Muscle of leg (tissue), 11 donors: ENCODE results near the gene IFITM2. TPM values are rescaled to one million over a fixed set of nuclear protein-coding genes. Genes with fewer than 3 reads are reported as not detected.

Source experiments
- DNase-seq: peaks from one replicate; pipeline ENCODE4 v3.0.0; 2013
- H3K27ac ChIP-seq: one replicate; pipeline ENCODE4 v1.5.1; 2013; ENCODE audit warnings: mild to moderate bottlenecking, low read length, control low read depth
- H3K27me3 ChIP-seq: one replicate; pipeline ENCODE4 v1.6.1; 2013; ENCODE audit warnings: low read length; ENCODE audit not compliant: control insufficient read depth, insufficient read depth
- H3K36me3 ChIP-seq: one replicate; pipeline ENCODE4 v1.6.1; 2013; ENCODE audit warnings: low read length; ENCODE audit not compliant: control insufficient read depth, insufficient read depth
- H3K4me1 ChIP-seq: one replicate; pipeline ENCODE4 v1.6.1; 2013; ENCODE audit warnings: low read length; ENCODE audit not compliant: control insufficient read depth, insufficient read depth
- H3K4me3 ChIP-seq: one replicate; pipeline ENCODE4 v1.5.1; 2013; ENCODE audit warnings: low read length, control low read depth
- H3K9me3 ChIP-seq: replicated peaks from 2 replicates; pipeline ENCODE4 v1.6.1; 2013; ENCODE audit warnings: low read depth, low read length; ENCODE audit not compliant: control insufficient read depth
- WGBS: methylation state at CpG from one replicate; pipeline ENCODE4 v1.1.5; 2013; ENCODE audit warnings: missing lambda C conversion rate; ENCODE audit not compliant: insufficient coverage; 5-methylcytosine and 5-hydroxymethylcytosine counted together
- polyA plus RNA-seq, 8 donors: library from polyadenylated mRNA; unstranded; fragments of 120-200 nt; gene quantifications; one replicate each; pipeline versions ENCODE4 v1.2.1 to v1.2.3, GENCODE V29; 2013; ENCODE audit warnings: inconsistent platforms in 1 of 8, low replicate concordance in 1 of 8; ENCODE audit not compliant: insufficient read length in 8 of 8, insufficient read depth in 1 of 8
- total RNA-seq: library from RNA; stranded (reverse); fragments of 120-200 nt; gene quantifications from one replicate; pipeline ENCODE4 v1.2.4, GENCODE V29; 2013

Gene IFITM2
- total and polyA plus RNA-seq, 9 donors, result 48.1 to 130 (median 83.2) TPM

GRCh38 chr11:270451-271318 lies 36.9 kb upstream of the IFITM2 start:
- no peak overlapping the region for H3K4me3 ChIP-seq
- no peak overlapping the region for H3K27ac ChIP-seq

DNA sequence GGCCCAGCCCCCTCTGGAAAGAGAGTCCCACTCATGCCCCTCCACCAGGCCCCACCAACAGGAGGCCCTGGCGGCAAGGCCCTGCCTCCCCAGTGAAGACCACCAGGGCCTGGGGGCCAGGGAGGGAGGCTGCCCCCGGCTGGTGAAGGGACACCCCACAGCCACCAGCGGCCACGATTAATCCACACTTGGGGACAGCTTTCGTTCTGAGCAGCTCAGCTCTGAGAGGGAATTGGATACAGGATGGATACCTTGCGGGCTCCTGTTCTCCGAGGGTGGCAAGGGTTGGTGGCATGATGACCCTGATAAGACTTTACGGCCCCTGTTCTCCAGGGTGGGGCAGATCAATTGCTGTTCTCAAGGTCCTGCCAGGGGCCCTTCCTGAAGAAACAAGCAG lies 36.3 kb upstream of the IFITM2 start:
- Histone ChIP-seq H3K27me3 (peaks cover 41% of the 10 kb centered on the region), H3K9me3 (no peaks in the 10 kb centered on the region), H3K36me3 (no peaks in the 10 kb centered on the region), H3K4me1 (no peaks in the 10 kb centered on the region), H3K4me3 (no peak overlapping the region), H3K27ac (no peak overlapping the region)
- no peak for DNase-seq
- WGBS, result 85% methylated on average over 5 of the region's 8 CpGs

More at GRCh38 chr11:270451-271318, 36.9 kb upstream of the IFITM2 start:
- Histone ChIP-seq H3K36me3 (no peaks in the 10 kb centered on the region), H3K4me1 (no peaks in the 10 kb centered on the region), H3K9me3 (no peaks in the 10 kb centered on the region), H3K27me3 (peaks cover 41% of the 10 kb centered on the region)
- WGBS, result 67% methylated on average over 14 of the region's 18 CpGs
- no peak for DNase-seq

DNA sequence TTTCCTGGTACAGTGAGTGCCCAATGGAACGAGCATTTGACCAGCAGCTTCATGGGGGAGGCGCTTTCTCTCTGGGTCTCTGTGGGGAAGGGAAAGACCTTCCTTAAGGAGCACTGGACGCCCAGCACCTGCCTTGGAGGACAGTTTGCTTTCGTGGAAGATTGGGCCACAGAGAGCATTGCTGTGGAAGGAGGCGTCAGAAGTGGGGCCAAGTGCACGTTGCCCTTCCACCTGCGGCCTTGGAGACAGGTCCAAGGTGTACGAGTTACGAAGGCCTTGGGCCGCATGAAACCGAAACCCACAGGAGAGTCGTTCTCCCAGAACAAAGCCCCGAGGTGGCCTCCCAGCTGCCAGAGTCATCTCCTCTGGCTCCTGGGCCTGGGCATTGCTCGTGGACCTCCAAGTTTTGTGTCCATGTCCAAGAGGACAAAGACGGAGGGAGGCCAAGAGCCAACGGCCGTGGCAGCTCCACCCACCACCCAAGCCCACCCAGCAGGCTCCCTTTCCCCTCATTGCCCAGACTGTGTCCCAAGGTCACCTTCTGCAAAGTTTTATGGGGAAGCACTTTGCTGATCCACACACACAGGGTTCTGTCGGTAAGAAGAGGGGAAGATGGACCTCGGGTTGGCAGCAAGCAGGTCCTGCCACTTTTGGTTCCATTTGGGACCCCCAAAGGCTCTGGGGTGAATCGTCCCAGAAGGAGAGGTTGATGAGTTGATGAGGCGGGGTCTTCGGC lies 35.3 kb upstream of the IFITM2 start:
- Histone ChIP-seq H3K4me3 (no peak overlapping the region), H3K36me3 (no peaks in the 10 kb centered on the region), H3K9me3 (no peaks in the 10 kb centered on the region), H3K4me1 (no peaks in the 10 kb centered on the region), H3K27me3 (peaks cover 45% of the 10 kb centered on the region), H3K27ac (no peak overlapping the region)
- 85% methylated on average over 18 of the region's 22 CpGs for WGBS
- DNase-seq, result no peak

DNA sequence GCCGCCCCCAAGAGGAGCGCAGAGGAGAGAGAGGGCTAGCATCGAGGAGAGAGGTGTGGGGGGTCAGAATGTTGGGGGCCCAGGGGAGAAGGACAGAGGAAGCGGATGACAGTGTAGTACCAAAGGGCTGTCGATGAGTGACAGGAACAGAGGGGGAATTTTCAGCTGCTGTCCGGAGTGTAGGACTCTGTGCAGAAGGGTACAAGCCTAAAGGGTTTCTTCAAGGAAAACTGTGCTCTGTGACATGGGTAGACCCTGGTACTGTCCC lies 34.8 kb upstream of the IFITM2 start:
- DNase-seq, result no peak
- no peak overlapping the region for H3K27ac ChIP-seq
- no peak overlapping the region for H3K4me3 ChIP-seq
- peaks cover 47% of the 10 kb centered on the region for H3K27me3 ChIP-seq
- no peaks in the 10 kb centered on the region for H3K36me3 ChIP-seq
- WGBS, result 84% methylated on average over 6 of the region's 6 CpGs
- H3K4me1 ChIP-seq, result no peaks in the 10 kb centered on the region
- no peaks in the 10 kb centered on the region for H3K9me3 ChIP-seq

- H3K27ac ChIP-seq, result no peak overlapping the region
- H3K4me1 ChIP-seq, result peaks cover 6% of the 10 kb centered on the region
- H3K36me3 ChIP-seq, result no peaks in the 10 kb centered on the region
- H3K4me3 ChIP-seq, result no peak overlapping the region
- peaks cover 62% of the 10 kb centered on the region for H3K27me3 ChIP-seq
- DNase-seq, result no peak
- no peaks in the 10 kb centered on the region for H3K9me3 ChIP-seq
These were observed 31.4 kb upstream of the IFITM2 start for GRCh38 chr11:276219-276618.

DNA sequence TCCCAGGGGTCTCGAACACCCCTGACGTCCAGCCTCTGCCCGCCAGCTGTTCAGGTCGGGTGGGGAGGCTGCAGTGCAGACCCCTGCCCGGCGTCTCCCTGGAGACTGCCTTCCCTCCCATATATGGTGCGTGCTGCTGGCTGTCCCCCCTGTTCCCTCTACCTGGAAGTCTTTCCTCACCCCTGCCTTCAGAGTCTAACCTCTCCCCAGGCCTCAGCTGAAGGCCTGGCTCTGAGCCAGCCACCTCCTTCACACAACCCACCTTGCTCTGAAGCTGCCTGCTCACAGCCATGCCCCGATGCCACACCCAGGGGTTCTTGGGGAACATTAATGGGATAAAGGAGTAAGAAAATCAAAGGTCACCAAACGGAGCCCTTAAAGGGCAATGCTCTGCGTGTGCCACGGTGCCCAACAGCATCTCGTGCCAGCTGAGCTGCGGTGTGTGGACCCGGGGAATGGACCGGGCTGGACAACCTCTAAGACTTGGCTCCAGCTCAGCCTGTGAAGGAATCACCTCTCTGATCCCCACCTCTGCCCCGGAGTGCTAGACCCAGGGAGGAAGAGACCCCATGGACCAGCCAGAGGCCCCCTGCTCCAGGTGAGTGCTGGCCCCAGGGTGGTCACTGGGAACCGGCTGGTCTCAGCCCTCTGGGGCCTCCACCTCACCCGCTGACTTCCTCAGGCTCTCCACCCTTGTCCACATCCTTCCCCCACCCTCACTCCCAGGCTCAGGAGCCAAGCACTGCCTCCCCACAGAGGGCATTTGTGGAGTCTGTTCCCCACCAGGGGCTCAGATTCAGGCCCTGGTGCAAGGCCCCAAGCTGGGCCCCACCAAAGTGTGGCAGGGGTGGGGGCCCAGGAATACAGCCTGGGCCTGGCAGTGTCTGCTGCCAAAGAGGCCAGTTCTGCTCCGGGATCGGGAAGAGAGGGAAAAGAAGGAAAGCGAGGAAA lies 29.3 kb upstream of the IFITM2 start, which contains the start of gene NLRP6:
Gene NLRP6 (plus strand): TSS at position 407 of the 951 bp plus-strand sequence. CDS start 163 bp downstream, at position 570.
- H3K36me3 ChIP-seq, result no peaks in the 10 kb centered on the region
- 61% methylated on average over 20 of the region's 21 CpGs for WGBS
- no peak within 1 kb of the TSS for H3K4me3 ChIP-seq
- H3K27ac ChIP-seq, result no peak within 1 kb of the TSS
- H3K9me3 ChIP-seq, result no peaks in the 10 kb centered on the region
- peaks cover 67% of the 10 kb centered on the region for H3K27me3 ChIP-seq
- DNase-seq, result no peak
- peaks cover 6% of the 10 kb centered on the region for H3K4me1 ChIP-seq

- Histone ChIP-seq H3K4me3 (no peak overlapping the region), H3K27me3 (peaks cover 71% of the 10 kb centered on the region)
These were observed 28.3 kb upstream of the IFITM2 start for GRCh38 chr11:279040-279965.

DNA sequence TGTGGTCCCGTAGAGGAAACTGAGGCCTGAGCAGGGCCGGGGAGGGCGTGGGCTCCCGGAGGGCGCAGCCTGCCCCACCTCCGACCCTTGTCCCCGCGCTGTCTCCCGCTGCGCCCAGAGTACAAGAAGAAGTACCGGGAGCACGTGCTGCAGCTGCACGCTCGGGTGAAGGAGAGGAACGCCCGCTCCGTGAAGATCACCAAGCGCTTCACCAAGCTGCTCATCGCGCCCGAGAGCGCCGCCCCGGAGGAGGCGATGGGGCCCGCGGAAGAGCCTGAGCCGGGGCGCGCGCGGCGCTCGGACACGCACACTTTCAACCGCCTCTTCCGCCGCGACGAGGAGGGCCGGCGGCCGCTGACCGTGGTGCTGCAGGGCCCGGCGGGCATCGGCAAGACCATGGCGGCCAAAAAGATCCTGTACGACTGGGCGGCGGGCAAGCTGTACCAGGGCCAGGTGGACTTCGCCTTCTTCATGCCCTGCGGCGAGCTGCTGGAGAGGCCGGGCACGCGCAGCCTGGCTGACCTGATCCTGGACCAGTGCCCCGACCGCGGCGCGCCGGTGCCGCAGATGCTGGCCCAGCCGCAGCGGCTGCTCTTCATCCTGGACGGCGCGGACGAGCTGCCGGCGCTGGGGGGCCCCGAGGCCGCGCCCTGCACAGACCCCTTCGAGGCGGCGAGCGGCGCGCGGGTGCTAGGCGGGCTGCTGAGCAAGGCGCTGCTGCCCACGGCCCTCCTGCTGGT lies 27.5 kb upstream of the IFITM2 start:
- WGBS, result 2% methylated on average over 85 of the region's 85 CpGs
- Histone ChIP-seq H3K4me3 (no peak overlapping the region), H3K9me3 (no peaks in the 10 kb centered on the region), H3K27ac (no peak overlapping the region), H3K27me3 (peaks cover 76% of the 10 kb centered on the region), H3K36me3 (no peaks in the 10 kb centered on the region), H3K4me1 (peaks cover 6% of the 10 kb centered on the region)
- no peak for DNase-seq

More at GRCh38 chr11:279040-279965, 28.3 kb upstream of the IFITM2 start:
- no peaks in the 10 kb centered on the region for H3K36me3 ChIP-seq
- no peaks in the 10 kb centered on the region for H3K9me3 ChIP-seq
- H3K27ac ChIP-seq, result no peak overlapping the region
- 10% methylated on average over 97 of the region's 97 CpGs for WGBS
- DNase-seq, result no peak
- H3K4me1 ChIP-seq, result peaks cover 6% of the 10 kb centered on the region
